Iris pigment epithelial cell (primary cell): ENCODE measurements around the gene SNX33.
"Not testable (repeated sequence)": the region's sequence is repeated elsewhere in the genome, so short reads cannot be mapped to it uniquely, and the experiment has no call there.

Experiments
- DNase-seq: peaks from one replicate; pipeline ENCODE4 v3.0.0-alpha.2; 2011; ENCODE audit warnings: low read depth

SNX33 gene

GRCh38 chr15:75662823-75663519 lies 15.3 kb downstream of the SNX33 start:
- DNase-seq: no peak

GRCh38 chr15:75663931-75664421 lies 16.3 kb downstream of the SNX33 start:
- no peak for DNase-seq

GRCh38 chr15:75666823-75667501 lies 19.2 kb downstream of the SNX33 start:
- peak; percentile 99 for DNase-seq

GRCh38 chr15:75669191-75669878 lies 21.6 kb downstream of the SNX33 start:
- DNase-seq: no peak

- DNase-seq: no peak
Measured at GRCh38 chr15:75669879-75670212, 22.1 kb downstream of the SNX33 start.

GRCh38 chr15:75671730-75672602 lies 24.3 kb downstream of the SNX33 start:
- DNase-seq: no peak

GRCh38 chr15:75672646-75673425 lies 25.1 kb downstream of the SNX33 start:
- DNase-seq: peak; percentile 86

- peak; percentile 77 for DNase-seq
Measured at GRCh38 chr15:75673426-75674235, 25.9 kb downstream of the SNX33 start.

GRCh38 chr15:75674366-75674765 lies 26.7 kb downstream of the SNX33 start:
- no peak for DNase-seq

- DNase-seq: no peak
Measured at GRCh38 chr15:75675579-75676404, 28.1 kb downstream of the SNX33 start.

GRCh38 chr15:75676688-75677464 lies 29.2 kb downstream of the SNX33 start:
- no peak for DNase-seq

GRCh38 chr15:75677465-75678323 lies 30.0 kb downstream of the SNX33 start:
- DNase-seq: no peak

GRCh38 chr15:75678324-75678690 lies 30.6 kb downstream of the SNX33 start:
- not testable (repeated sequence) for DNase-seq

- no peak for DNase-seq
Measured at GRCh38 chr15:75680007-75680789, 32.5 kb downstream of the SNX33 start.

GRCh38 chr15:75682181-75683135 lies 34.7 kb downstream of the SNX33 start:
- DNase-seq: no peak
